GM21367 (cell line): Measurements from ENCODE around the gene SLC24A3.

Experiments used
- ATAC-seq: cut with Tn5 transposase; IDR thresholded peaks from one replicate; pipeline ENCODE4 v1.9.1; 2021; ENCODE audit not compliant: unreplicated experiment

SLC24A3 gene

GRCh38 chr20:19451231-19451922, 238.9 kb downstream of the SLC24A3 start:
- no peak for ATAC-seq

- ATAC-seq, result no peak
These were observed 239.5 kb downstream of the SLC24A3 start for GRCh38 chr20:19451923-19452295.

- no peak for ATAC-seq
These were observed 241.0 kb downstream of the SLC24A3 start for GRCh38 chr20:19453410-19453809.

- ATAC-seq, result no peak
These were observed 241.4 kb downstream of the SLC24A3 start for GRCh38 chr20:19453862-19454261.

- ATAC-seq, result no peak
These were observed 244.4 kb downstream of the SLC24A3 start for GRCh38 chr20:19456595-19457395.

GRCh38 chr20:19457611-19458010, 245.2 kb downstream of the SLC24A3 start:
- ATAC-seq, result no peak

- no peak for ATAC-seq
These were observed 247.9 kb downstream of the SLC24A3 start for GRCh38 chr20:19460386-19460785.

- no peak for ATAC-seq
These were observed 250.0 kb downstream of the SLC24A3 start for GRCh38 chr20:19462491-19462890.

- no peak for ATAC-seq
These were observed 251.2 kb downstream of the SLC24A3 start for GRCh38 chr20:19463597-19463996.

- ATAC-seq, result no peak
These were observed 253.1 kb downstream of the SLC24A3 start for GRCh38 chr20:19465536-19465935.

GRCh38 chr20:19466206-19466928, 253.9 kb downstream of the SLC24A3 start:
- ATAC-seq, result no peak

- ATAC-seq, result no peak
These were observed 260.9 kb downstream of the SLC24A3 start for GRCh38 chr20:19473216-19473921.

GRCh38 chr20:19473922-19474286, 261.5 kb downstream of the SLC24A3 start:
- ATAC-seq, result no peak

- no peak for ATAC-seq
These were observed 266.0 kb downstream of the SLC24A3 start for GRCh38 chr20:19478320-19478895.

GRCh38 chr20:19482726-19483125, 270.3 kb downstream of the SLC24A3 start:
- ATAC-seq, result no peak

GRCh38 chr20:19483309-19483708, 270.9 kb downstream of the SLC24A3 start:
- no peak for ATAC-seq

GRCh38 chr20:19486446-19486845, 274.0 kb downstream of the SLC24A3 start:
- no peak for ATAC-seq

- no peak for ATAC-seq
These were observed 275.0 kb downstream of the SLC24A3 start for GRCh38 chr20:19487420-19487819.

- ATAC-seq, result no peak
These were observed 278.8 kb downstream of the SLC24A3 start for GRCh38 chr20:19491241-19491640.

- no peak for ATAC-seq
These were observed 279.7 kb downstream of the SLC24A3 start for GRCh38 chr20:19492116-19492515.
